Stimulated activated CD4-positive, alpha-beta T cell treated with anti-CD3 and anti-CD28 coated beads, Interleukin-12 subunit alpha, Interleukin-12 subunit beta, amount 100 ng/mL, for 48 hours (primary cell): Measurements from ENCODE around the gene TRAFD1.
"Not testable (repeated sequence)": the region's sequence is repeated elsewhere in the genome, so short reads cannot be mapped to it uniquely, and the experiment has no call there.

Experiments used
- DNase-seq, 3 donors: peaks; one replicate each; pipeline ENCODE4 v3.0.0-alpha.2; 2020; ENCODE audit warnings: low read depth in 2 of 3, low spot score in 1 of 3

TRAFD1 gene

DNA sequence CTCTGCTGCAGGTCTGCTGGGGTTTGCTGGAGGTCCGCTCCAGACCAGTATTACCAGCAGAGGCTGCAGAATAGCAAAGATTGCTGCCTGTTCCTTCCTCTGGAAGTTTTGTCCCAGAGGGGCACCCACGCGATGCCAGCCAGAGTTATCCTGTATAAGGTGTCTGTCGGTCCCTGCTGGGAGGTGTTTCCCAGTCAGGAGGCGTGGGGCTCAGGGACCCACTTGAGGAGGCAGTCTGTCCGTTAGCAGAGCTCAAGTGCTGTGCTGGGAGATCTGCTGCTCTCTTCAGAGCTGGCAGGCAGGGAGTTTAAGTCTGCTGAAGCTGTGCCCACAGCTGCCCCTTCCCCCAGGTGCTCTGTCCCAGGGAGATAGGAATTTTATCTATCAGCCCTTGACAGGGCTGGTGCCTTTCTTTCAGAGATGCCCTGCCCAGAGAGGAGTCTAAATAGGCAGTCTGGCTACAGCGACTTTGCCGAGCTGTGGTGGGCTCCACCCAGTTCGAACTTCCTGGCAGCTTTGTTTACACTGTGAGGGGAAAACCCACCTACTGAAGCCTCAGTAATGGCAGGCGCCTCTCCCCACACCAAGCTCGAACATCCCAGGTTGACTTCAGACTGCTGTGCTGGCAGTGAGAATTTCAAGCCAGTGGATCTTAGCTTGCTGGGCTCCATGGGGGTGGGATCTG is 33.2 kb downstream of the TRAFD1 start:
- DNase-seq, result not testable (repeated sequence)

DNA sequence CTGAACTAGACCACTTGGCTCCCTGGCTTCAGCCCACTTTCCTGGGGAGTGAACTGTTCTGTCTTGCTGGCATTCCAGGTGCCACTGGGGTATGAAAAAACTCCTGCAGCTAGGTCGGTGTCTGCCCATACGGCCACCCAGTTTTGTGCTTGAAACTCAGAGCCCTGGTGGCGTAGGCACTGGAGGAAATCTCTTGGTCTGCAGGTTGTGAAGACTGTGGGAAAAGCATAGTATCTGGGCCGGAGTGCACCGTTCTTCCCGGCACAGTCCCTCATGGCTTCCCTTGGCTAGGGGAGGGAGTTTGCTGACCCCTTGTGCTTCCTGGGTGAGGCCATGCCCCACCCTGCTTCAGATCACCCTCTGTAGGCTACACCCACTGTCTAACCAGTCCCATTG is 33.8 kb downstream of the TRAFD1 start:
- DNase-seq, result no peak

DNA sequence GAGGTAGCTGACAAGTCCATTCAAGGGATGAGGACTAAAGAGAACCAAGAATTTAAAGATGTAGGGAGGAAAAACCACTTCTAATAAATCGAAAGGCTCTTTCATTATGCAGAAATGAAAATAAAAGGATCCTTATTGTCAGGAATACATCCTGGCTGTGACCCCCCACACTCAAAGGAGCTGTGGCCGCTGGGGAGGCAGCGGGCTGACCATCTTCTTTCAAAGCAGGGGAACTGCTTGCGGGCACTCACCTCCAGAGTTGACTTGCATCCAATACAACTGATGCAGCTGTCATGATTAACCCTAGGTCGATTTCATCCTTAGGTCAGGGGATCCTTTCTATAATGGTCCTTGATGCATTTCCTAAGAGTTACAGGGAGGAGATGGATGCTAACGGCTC is 35.3 kb downstream of the TRAFD1 start:
- no peak for DNase-seq

DNA sequence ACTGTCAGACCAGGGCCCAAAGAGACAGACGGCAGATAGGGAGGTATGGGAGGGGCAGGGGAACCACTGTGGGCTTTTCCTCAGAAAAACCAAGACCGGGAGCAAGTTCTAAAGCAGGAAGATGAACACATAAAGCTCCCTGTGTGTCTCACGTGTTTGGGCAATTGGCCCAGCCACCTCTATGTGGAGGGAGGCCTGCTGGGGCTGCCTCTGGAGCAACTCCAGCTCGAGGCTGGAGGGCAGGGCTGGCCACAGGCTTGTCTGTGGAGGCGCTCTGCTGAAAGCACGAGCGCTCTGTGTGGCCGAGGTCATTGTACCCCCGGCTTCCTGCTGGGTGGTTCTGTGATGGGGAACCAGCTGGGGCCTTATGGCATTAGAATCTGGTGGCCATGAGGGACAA is 36.4 kb downstream of the TRAFD1 start:
- no peak for DNase-seq

DNA sequence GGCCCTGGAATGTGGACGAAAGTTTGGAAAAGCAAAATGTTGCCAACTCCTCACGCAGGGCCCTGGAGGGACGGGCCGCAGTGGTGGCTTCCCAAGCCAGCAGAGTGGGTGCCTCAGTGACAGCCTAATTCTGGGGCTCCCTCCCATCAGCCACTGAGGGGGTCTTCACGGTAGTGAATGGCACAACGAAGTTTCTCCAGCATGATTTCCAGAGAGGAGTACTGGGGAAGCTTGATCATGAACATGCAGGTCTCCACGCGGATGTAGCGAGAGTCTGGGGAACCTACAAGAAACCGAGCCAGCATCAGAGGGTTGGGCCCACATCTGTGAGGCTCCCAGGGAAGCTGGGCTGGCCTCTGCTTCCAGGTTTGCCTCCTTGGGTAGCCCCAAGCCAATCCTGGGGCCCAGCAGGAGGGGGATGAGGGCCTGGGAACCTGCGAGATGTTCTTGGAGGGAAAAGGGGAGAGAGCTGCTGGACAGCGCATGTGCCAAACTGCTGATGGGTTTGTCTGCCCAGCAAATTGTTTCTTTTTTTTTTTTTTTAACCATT is 37.0 kb downstream of the TRAFD1 start:
- DNase-seq, result no peak

DNA sequence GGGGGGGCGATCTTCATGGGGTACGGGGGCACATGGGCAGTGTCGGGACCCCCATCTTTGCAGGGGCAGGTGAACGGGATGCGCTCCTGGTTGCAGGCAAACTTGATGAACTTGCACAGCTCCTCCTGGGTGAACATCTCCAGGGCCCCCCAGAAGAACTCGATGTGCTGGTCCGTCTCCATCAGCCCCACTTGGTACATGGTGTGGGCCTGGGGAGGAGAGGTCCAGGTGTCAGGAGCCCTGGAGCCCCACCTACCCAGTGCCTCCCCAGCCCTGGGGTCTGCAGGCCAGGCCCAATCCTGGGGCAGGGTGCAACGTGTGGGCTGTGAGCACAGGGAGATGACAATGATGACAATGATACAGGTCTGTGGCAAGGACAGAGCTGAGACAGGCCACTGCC is 37.7 kb downstream of the TRAFD1 start:
- no peak for DNase-seq

DNA sequence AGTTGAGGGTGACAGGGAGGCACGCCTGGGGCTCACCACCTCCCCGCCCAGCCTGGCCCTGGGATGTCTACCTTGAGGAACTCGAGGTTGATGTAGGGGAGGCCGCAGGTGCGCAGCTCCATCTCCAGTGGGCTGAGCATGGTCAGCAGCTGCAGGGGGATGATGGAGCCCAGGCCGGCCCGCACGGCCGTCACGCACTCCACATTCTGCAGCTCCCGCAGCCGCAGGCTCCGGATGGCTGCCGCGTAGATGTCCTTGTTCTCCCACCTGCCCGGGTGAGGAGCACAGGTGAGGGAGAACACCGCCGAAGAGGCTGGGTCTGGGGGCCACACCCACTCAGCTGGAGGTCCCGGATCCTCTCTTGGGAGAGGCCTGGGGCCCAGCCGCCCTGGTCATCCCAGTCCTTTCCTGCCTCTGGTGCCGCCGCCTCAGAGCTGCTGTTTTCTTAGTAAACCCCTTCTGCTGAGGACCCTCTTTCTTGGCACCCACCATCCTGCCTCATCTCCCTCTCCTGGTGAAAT is 38.2 kb downstream of the TRAFD1 start:
- no peak for DNase-seq

DNA sequence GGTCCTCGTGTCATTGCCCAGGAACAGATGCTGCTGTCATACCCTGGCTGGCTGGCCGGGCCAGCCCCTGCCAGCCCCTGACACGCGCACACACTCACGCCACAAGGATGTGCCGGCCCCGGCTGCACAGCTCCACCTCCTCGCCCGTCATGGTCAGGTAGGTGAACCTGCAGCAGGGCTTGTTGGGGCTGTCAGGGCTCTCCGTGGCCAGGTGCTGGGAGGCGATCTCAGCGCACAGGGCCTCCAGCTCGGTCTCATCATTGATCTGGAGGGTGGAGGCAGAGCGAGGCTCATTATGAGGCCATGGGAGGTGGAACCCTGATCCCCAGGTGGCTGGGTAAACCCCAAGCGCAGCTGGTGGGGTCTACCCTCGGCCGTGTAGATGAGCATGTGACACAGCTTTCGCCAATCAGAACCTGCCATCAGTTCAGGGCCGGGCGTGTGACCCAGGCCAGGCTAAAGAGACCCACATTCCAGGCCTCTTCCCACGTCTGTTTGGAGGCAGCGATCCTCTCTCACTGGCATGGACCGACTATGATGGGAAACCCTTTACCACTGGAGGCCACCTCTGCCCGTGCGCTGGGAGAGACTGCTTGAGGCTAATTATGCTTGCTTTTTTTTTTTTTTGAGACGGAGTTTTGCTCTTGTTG is 38.8 kb downstream of the TRAFD1 start:
- no peak for DNase-seq

DNA sequence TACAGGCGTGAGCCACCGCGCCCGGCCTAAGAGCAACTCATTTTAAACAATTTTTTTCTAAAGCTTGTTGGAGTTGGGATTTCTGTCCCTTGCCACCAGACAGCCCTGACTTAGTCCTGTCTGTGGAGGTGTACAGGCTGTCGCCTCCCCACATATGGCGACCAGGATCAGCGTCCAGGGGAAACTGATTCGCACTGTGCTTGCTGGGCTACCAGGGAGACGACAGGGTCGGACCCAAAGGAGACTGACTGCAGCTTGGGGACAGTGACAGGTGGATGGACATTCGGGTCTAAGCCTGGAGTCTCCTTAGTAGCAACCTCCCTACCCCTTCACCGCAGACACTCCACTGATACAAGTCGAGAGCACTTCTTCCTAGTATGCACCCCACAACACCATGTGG is 40.3 kb downstream of the TRAFD1 start:
- no peak for DNase-seq

DNA sequence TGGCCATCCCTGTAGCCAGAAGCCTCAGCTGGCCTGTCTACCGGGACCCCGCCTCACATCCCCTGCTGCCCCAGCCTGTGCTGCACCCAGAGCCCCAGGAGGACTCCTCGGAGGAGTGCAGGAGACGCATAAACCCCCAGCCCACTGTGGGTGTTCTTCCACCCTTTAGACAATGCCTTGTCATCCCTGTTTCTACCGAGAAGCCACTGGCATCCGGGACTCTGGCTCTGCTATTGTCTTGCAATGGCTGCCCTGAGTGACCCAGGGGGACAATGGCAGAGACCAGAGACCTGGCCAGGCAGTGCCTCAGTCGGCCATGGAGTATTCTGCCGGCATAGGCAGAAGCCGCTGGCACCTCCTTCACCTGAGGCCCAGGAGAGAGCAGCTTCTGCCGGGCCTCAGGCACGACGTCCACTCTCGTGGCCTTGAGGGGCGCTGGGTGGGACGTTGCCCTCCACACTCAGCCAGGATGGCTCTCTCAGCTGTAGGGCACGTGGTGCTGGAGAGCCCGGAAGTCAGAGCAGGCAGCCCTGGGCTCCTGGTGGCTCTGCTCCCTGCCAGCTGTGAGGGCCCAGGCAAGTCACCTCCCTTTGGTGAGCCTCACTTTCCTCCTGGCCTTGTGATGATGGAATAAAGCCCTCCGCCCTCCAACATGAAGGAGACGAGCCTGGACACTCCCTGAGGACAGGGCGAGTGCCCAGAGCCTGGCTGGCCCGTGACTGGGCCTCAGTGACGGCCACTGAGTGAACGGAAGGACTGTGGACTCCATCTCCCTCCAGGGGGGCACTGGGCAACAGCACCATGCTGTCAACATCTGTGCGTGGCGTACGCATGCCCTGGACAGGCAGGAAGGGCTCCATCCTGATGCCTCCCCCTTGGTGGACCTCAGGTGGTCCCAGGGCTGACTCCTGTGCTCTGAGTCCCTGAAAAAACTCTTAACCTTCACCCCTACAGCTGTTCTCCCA is 41.0 kb downstream of the TRAFD1 start:
- no peak for DNase-seq

DNA sequence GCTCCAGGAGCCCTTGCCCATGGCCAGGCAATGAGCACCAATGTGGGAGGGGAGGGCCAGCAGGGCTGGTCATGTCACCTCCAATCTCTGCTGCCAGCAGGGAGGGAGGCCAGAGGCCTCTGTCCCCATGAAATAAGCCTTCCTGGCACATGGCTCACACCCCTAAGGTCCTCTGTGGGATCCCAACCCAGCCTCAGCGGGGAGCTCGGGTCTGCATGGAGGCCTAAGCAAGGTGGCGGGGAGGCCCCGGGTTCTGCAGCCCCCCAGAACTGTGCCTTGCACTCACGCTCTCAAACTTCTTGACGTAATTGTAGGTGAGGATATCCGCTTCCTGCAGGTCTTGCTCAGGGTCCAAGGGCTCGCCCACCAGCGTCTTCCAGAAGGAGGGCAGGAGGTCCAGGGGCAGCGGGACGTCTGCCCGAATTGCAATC is 41.7 kb downstream of the TRAFD1 start:
- DNase-seq, result no peak

DNA sequence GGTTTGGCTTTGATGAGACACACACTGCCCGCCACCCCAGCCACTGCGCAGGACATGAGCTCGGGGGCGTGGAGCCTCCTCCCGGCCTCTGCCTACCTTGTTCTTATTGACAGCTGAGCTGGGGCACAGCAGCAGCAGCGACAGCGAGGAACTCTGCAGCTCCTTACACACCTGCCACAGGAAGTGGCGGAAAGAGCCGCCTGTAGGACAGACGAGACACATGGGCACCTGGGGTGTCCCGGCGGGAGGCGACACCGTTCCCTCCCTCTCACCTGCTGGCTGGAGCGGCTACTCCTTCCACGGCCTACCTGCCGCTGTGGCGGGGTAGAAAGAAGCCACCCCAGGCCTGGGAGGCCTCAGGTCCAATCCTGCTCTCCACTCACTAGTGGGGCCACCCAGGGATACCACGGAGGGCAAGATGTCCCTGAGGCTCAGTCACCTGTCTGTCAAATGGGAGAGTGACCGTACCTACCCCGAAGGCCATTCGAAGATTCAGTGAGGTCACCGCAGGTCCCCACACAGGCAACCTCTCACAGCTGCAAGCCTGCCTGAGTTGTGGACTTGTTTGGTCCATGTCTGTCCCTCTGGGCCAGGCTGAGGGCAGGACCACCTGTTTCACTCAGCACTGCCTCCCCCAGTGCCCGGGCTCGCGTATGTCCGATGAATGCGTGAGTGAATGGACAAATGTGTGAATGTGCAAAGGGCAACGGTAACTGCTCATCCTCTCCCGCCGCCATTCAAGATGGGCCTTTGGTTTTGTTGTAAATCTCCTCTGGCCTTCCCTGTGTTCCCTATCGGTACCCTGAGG is 42.6 kb downstream of the TRAFD1 start:
- DNase-seq, result no peak

DNA sequence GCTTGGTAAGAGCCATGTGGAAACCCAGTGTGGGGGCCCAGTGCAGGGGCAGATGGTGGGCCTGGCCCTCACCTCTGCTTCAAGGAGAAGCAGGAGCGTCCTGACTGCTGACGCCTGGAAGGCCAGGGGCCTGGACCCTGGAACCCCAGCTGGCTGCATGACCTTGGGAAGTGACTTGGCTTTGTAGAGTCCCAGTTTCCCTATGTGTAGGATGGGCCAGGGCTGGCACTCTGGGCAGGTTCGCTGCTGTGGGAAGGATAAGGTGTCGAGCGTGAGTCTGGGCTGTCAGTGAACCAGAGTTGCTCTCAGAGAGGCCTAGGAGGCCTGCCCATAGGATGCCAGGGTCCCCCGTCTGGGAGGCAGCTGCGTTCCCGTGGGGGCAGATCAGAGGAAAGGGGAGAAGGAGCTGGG is 43.2 kb downstream of the TRAFD1 start:
- DNase-seq, result no peak

DNA sequence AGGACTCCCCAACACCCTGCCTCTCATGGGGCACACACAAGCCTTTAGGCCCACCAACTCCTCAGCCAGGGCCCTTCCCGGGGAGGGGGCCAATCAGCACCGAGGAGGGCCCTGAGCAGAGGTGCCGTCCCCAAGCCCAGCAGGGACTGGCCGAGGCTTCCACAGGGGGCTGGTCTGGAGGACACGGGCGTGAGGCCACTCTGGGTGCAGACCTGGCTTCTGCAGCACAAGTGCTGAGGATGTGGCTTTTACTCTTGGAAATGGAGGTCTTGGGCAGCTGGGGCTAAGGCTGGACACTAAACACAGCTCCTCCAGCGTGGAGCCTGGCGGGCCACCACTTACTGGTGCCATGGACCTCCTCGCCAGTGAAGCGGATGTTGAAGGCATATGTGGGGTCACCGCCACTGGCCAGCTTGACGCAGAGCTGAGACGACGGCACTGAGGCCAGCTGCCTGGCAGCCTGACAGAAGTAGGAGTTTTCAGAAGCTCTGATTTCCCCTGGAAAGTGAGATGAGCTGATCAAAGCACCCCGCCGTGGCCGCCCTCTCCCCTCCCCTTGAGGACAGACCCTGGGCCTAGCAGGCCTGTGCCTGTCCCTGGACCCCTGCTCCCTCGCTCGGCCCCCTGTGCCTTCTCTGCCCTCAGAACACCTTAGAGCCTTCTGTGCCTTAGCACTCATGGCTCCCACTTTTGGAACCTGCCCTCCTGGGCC is 44.0 kb downstream of the TRAFD1 start:
- no peak for DNase-seq

DNA sequence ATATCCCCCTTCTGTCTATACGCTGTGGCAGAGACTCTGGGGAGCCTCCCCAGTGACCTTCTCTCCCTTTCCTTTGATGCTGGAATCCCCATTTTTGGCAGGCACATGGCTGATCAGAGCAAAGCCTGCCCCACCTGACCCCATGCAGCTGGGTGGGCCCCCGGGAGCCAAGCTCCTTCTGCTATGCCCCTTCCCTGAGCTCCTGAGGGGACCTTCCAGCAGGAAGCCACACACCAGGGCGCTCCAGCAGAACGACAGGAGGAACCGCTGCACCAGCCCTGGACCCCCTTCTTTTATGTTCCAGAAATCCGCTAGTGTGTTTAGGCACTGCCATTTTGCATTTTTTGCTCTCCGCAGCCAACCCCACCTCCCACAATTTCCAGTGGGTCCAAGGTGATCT is 44.6 kb downstream of the TRAFD1 start:
- no peak for DNase-seq

DNA sequence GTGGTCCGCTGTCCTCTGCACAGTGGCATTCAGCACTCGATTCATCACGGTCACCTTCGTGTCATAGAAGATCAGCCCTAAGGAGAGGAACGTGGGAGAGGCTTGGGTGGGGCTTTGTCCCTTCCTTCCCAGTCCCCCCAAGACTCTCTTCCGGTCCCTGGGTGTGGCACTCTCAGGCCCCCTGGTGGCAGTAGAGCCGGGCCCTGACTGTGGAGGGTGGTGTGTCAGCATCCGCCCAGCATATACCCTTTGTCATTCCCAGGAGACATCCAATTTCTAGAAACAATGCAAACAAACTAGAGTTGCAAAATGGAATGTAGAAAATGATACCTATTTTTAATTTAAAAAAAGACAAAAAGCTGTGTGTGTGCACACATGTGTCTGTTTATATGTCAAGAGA is 45.0 kb downstream of the TRAFD1 start:
- DNase-seq, result peak in 1 of 3 donors; percentile 8

DNA sequence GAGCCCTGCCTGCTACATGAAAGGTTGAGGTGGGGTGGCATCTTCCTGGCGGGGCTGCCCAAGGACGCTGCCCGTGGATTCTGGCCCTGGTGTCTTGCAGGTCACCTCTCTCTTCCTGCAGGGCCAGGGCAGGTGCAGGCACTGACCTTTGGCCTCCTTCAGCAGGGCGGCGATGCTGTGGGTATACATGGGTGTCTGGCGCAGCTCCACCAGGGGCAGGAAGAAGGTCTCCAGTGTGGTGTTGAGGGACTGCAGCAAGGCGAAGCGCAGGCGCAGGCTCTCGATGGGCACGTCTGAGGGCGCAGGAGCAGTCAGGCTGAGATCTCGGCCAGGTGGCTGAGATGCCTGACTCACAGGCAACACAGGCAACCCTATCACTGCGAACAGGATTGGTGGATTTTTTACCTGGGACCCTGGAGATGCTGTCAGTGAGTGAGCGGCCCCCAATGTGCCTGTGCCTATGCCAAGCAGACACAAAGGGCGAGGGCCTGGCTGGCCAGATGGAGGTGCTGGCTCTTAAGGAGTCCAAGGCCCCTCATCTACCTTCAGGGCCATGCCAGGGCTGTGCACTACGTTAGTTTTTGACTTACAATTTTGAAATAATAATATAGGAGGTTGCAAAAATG is 45.7 kb downstream of the TRAFD1 start:
- no peak for DNase-seq

DNA sequence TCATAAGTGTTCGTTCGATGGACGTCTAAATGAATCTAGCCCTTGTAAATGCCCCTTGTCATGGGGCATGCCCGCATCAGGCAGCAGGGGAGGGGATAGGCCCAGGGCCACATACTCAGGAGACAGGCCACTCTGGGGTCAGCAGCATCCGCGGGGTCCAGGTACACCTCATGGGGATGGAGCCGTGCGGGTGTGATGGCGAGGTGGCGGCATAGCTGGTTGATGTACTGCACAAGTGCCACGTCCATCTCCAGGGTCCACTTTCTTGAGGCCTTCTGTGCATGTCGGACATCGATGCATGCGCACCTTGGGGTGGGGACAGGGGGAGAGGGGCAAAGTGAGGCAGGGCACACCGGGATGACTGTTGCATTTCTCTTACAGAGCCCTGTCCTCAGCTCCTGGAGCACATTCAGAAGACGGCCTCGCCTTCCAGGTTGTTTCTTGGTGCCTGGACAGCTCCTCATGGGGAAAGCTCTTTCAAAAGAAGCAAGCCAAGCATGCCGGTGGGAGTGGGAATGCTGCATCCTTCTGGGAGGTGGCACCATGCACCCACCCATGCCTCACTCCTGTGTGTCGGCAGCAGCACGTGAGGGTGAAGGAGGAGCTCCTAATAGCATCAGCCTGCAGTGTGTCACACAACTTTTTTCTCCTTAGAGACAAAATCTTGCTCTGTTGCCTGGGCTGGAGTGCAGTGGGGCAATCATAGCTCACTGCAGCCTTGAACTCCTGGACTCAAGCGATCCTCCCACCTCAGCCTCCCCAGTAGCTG is 47.4 kb downstream of the TRAFD1 start:
- DNase-seq, result no peak
